HG03196 (cell line): Measurements from ENCODE around the gene IQGAP3.

ENCODE experiments used
- ATAC-seq: cut with Tn5 transposase; IDR thresholded peaks from one replicate; pipeline ENCODE4 v1.9.1; 2021; ENCODE audit not compliant: unreplicated experiment

The IQGAP3 gene

GRCh38 chr1:156486421-156487344, 85.7 kb downstream of the IQGAP3 start:
- ATAC-seq: no peak

- no peak for ATAC-seq
These were observed 86.4 kb downstream of the IQGAP3 start for GRCh38 chr1:156485984-156486383.

- ATAC-seq: no peak
These were observed 87.8 kb downstream of the IQGAP3 start for GRCh38 chr1:156484480-156485058.

GRCh38 chr1:156483397-156483796, 89.0 kb downstream of the IQGAP3 start:
- ATAC-seq: no peak

GRCh38 chr1:156482276-156482675, 90.1 kb downstream of the IQGAP3 start:
- no peak for ATAC-seq

- ATAC-seq: no peak
These were observed 90.8 kb downstream of the IQGAP3 start for GRCh38 chr1:156481527-156481926.

- no peak for ATAC-seq
These were observed 91.8 kb downstream of the IQGAP3 start for GRCh38 chr1:156480411-156481192.

- no peak for ATAC-seq
These were observed 92.4 kb downstream of the IQGAP3 start for GRCh38 chr1:156480016-156480370.

- no peak for ATAC-seq
These were observed 93.0 kb downstream of the IQGAP3 start for GRCh38 chr1:156479093-156480015.

GRCh38 chr1:156478250-156478627, 94.1 kb downstream of the IQGAP3 start:
- ATAC-seq: no peak

GRCh38 chr1:156477526-156478249, 94.7 kb downstream of the IQGAP3 start:
- ATAC-seq: no peak

- ATAC-seq: no peak
These were observed 95.7 kb downstream of the IQGAP3 start for GRCh38 chr1:156476501-156477298.

- no peak for ATAC-seq
These were observed 96.5 kb downstream of the IQGAP3 start for GRCh38 chr1:156475568-156476500.
